ENCODE data around the gene TBC1D22B. TPM values are rescaled to one million over a fixed set of nuclear protein-coding genes. Genes with fewer than 3 reads are reported as not detected.

The TBC1D22B gene
- total RNA-seq, 1 experiment from 2014 or later, result 6.6 TPM

GRCh38 chr6:37354526-37355384, 97.2 kb downstream of the TBC1D22B start:
- peak; percentile 16 for DNase-seq (ENCODE audit: low read depth)

GRCh38 chr6:37357288-37357687, 99.7 kb downstream of the TBC1D22B start:
- no peak for DNase-seq (ENCODE audit: low read depth)

- DNase-seq (ENCODE audit: low read depth), result no peak
Measured at GRCh38 chr6:37357860-37358259, 100.3 kb downstream of the TBC1D22B start.

GRCh38 chr6:37359039-37359438, 101.5 kb downstream of the TBC1D22B start:
- no peak for DNase-seq (ENCODE audit: low read depth)

- no peak for DNase-seq (ENCODE audit: low read depth)
Measured at GRCh38 chr6:37362101-37362828, 104.7 kb downstream of the TBC1D22B start.

- DNase-seq (ENCODE audit: low read depth), result peak; percentile 24
Measured at GRCh38 chr6:37365791-37366190, 108.2 kb downstream of the TBC1D22B start.

- peak; percentile 8 for DNase-seq (ENCODE audit: low read depth)
Measured at GRCh38 chr6:37366910-37367309, 109.3 kb downstream of the TBC1D22B start.

GRCh38 chr6:37368961-37369320, 111.4 kb downstream of the TBC1D22B start:
- DNase-seq (ENCODE audit: low read depth), result no peak

- DNase-seq (ENCODE audit: low read depth), result no peak
Measured at GRCh38 chr6:37369321-37370201, 112.0 kb downstream of the TBC1D22B start.

- no peak for DNase-seq (ENCODE audit: low read depth)
Measured at GRCh38 chr6:37371154-37372083, 113.8 kb downstream of the TBC1D22B start.

GRCh38 chr6:37372116-37372515, 114.5 kb downstream of the TBC1D22B start:
- no peak for DNase-seq (ENCODE audit: low read depth)

GRCh38 chr6:37373822-37374471, 116.4 kb downstream of the TBC1D22B start:
- DNase-seq (ENCODE audit: low read depth), result no peak

GRCh38 chr6:37375376-37375775, 117.8 kb downstream of the TBC1D22B start:
- no peak for DNase-seq (ENCODE audit: low read depth)

- no peak for DNase-seq (ENCODE audit: low read depth)
Measured at GRCh38 chr6:37376078-37376743, 118.6 kb downstream of the TBC1D22B start.

GRCh38 chr6:37381579-37381978, 124.0 kb downstream of the TBC1D22B start:
- peak; percentile 46 for DNase-seq (ENCODE audit: low read depth)

Data from LHCN-M2 (cell line).